Activated naive CD8-positive, alpha-beta T cell treated with anti-CD3 and anti-CD28 coated beads, Interleukin-2, amount 50 U/mL, for 16 hours (primary cell): ENCODE data around the gene B3GAT3.
A peak's percentile ranks its signal among the peaks of the same experiment; 100 is the strongest.
"Not testable (repeated sequence)": the region's sequence is repeated elsewhere in the genome, so short reads cannot be mapped to it uniquely, and the experiment has no call there.

Experiments used
- DNase-seq: peaks from one replicate; pipeline ENCODE4 v3.0.0-alpha.2; 2020; ENCODE audit warnings: low read depth, low spot score

B3GAT3 gene

DNA sequence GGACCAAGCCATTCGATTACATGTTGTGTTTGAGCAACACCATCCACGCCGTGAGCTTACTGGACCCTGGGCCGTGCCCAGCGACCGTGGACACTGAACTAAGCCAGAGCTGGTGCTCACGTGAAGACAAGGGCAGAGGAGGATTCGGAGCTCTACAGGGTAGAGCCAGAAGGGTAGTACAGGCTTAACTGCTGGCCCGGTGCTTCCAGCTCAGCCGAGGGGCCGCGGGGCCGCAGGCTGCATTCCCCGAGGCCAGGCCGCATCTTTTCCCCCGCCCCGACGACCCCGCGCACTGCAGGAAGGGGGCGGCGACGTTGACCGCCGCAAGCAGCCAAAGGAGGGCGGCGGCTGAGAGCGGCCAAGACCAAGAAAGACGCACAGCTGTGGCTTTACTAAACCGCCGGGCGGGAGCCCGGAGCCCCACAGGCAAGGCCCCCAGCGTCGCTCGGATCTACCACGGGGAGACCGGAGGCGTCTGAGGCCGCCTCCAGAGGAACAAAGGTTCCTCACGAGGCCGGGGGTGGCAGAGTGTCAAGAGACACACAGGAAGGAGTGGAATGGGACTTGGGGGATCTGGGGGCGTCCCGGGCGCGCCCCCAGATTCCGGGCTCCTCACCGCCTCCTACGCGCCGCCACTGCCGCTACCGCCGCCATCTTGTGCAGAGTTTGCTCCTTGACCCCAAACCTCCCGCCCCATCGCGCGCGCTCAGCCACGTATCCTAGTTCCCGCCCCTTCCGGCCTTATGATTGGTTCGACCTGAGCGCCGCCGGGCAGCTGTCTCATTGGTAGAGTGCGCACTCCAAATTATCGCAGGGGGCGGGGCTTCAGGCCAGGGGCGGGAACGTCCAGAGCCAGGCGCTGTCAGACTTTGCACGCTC, 24.4 kb upstream of the B3GAT3 start, which contains the start of gene GANAB:
Gene GANAB (minus strand): TSS at position 668 of the 879 bp plus-strand sequence. CDS start 14 bp downstream, at position 654.
- DNase-seq = peak; percentile 99

- no peak for DNase-seq
Measured at GRCh38 chr11:62645671-62645945, 23.8 kb upstream of the B3GAT3 start.

- no peak for DNase-seq
Measured at GRCh38 chr11:62644220-62644619, 22.4 kb upstream of the B3GAT3 start.

- no peak for DNase-seq
Measured at GRCh38 chr11:62632492-62632891, 10.7 kb upstream of the B3GAT3 start.

- DNase-seq = no peak
Measured at GRCh38 chr11:62627713-62628112, 5.9 kb upstream of the B3GAT3 start.

GRCh38 chr11:62622476-62623089, 797 bp upstream of the B3GAT3 start:
- no peak for DNase-seq

GRCh38 chr11:62621027-62621566, 689 bp downstream of the B3GAT3 start:
- DNase-seq = no peak

- not testable (repeated sequence) for DNase-seq
Measured at GRCh38 chr11:62616957-62617356, 4.8 kb downstream of the B3GAT3 start.

DNA sequence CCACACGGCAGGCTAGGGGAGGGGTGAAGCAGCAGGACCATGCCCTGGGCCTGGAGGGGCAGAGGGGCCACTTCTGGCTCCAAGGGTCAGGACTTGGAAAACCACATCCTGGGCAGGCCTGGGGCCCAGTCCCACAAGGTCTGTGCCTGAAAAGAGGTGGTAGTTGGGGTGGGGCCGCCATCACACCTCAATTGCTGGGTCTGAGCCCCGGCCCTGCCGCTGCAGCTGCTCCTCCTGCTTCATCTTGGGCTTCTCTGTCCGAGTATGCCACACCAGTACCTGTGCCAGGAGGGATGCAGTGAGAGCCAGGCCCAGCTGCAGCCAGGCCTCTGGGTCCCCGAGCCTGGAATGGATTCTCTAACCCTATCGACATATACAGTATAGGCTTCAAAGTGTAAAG, 6.3 kb downstream of the B3GAT3 start:
- DNase-seq = no peak

DNA sequence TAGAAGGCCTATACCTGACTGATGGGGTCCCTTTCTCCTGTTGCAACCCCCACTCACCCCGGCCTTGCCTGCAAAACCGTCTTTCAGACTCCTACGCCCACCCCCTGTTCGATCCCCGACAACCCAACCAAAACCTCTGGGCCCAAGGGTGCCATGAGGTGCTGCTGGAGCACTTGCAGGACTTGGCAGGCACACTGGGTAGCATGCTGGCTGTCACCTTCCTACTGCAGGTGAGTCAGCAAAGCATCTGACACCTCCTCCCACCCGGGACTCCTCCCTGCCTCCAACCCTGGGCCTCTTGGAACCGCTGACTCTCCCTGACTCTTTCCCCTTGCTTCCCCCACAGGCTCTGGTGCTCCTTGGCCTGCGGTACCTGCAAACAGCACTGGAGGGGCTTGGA, 7.5 kb downstream of the B3GAT3 start:
- DNase-seq = no peak

DNA sequence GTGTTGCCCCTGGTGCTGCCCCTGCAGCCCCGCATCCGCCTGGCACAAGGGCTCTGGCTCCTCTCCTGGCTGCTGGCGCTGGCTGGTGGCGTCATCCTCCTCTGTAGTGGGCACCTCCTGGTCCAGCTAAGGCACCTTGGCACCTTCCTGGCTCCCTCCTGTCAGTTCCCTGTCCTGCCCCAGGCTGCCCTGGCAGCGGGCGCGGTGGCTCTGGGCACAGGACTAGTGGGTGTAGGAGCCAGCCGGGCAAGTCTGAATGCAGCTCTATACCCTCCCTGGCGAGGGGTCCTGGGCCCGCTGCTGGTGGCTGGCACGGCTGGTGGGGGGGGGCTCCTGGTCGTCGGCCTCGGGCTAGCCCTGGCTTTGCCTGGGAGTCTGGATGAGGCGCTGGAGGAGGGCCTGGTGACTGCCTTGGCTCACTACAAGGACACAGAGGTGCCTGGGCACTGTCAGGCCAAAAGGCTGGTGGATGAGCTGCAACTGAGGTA, 8.5 kb downstream of the B3GAT3 start:
- DNase-seq = no peak

- DNase-seq = peak; percentile 80
Measured at GRCh38 chr11:62612366-62613290, 9.2 kb downstream of the B3GAT3 start, which contains the start of the genes EML3 and ROM1. Gene EML3, minus strand, starts transcription at chr11:62612775. Its CDS starts 318 bp downstream, at chr11:62612457. Gene ROM1, plus strand, starts transcription at chr11:62613257. Its CDS starts 25 bp downstream, at chr11:62613282.

GRCh38 chr11:62611705-62612365, 10.0 kb downstream of the B3GAT3 start:
- DNase-seq = no peak

DNA sequence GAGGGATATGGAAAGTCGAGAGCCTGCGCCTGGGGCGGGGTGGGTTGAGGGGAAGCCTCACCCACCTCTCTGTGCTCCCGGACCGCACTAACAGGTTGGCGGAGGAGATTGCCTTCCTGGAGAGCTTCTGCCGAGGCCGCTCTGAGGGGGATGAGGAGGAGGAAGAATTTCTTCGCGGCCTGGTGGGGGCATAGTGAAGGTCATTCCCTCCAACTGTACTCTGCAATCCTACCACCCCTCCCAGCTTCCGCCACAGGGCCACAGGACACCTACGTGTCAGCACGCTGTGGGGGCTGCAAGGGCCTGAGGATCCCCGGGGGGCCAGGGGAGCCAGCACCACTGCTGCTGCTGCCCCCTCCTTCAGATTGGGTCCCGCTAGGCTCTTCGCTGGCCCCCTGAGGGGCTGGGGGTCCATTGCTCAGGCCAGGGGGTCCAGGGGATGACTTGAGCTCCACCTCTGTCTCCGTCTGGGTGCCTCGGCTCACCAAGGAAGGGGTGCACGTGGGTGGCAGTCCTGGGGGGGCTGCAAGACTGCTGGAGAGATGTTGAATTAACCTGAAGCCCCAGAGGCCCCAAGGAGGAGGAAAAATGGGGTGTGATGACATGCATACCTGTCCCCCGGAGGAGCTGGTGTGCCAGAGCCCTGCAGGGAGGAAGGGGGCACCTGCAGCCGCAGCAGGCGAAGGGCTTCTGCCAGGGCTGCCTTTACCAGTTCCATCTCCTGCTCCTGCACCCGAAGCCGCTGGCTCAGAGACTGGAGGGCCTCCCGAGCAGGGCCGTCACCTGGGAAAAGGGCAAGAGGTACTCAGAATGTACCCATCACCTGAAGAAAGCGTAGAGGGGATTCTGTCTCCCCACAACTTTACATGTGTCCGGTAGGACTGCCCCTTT, 10.7 kb downstream of the B3GAT3 start:
- DNase-seq = no peak

DNA sequence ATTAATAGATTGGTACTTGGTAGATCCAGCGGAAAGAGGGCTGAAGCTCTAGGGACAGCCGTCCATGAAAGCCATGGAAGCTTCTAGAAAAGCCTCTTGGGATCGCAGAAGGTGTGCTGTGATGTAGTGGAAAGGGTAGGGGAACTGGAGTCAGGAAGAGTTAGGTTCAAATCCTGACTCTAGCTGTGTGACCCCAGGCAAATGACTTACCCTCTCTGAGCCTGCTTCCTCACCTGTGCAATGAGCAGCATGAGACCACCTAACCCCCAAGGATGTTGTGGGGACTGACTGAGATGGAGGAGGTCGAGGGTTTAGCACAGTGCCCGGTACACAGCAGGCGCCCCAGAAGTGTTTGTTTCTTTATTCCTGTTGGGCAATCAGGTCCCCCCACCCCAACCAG, 11.4 kb downstream of the B3GAT3 start:
- DNase-seq = no peak

DNA sequence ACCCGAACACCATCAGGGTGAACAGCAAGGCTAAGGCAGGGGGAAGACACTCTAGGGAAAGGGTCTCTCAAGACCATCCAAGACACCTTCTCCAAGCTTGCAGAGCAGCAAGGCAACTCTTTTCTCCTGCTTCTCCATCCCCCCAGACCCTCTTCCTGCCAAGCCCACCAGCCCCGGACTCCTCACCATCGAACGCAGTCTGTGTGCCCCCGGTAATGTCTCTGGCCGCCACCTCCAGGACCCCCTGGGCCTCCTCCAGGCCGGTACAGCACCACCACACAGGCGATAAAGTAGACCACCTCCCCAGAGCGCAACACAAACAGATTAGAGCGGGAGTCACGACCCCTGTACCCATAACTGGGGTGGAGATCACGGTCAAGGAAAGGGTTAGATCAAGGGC, 13.0 kb downstream of the B3GAT3 start:
- DNase-seq = no peak

DNA sequence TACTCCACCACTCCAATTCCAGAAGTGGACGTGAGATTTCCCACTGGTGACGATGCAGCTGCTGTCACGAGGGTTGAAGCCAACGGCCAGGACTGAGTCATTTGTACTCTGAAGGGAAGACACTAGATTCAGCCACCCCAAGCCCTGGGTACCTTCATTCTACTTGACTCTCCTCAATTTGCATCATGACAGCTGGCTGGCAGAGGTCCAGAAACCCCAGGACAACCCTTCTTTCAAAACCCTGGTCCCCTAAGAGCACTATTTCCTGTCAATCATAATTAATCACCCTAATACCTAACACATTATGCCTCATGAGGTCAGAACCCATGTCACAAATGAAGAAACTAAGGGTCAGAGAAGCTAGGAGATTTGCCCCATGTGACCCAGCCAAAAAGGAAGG, 14.1 kb downstream of the B3GAT3 start:
- DNase-seq = no peak

DNA sequence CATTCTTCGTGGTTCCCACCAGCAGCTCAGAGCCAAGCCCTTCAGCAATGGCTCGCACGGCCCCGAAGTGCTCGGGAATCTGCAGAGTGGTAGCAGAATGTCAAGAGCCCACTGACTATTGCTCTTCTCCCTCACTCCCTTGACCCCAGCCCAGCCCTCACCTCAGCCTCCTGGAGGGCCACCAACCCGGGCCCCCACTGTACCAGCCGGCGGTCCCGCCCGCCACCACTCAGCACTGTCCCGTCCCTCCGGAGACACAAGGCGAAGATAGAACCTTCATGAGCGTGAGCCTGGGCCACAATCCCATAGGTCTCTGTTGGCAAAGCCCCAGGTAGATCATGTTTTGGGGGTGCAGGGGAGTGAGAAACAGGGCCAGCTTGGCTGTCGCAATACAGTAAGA, 15.9 kb downstream of the B3GAT3 start:
- DNase-seq = no peak

DNA sequence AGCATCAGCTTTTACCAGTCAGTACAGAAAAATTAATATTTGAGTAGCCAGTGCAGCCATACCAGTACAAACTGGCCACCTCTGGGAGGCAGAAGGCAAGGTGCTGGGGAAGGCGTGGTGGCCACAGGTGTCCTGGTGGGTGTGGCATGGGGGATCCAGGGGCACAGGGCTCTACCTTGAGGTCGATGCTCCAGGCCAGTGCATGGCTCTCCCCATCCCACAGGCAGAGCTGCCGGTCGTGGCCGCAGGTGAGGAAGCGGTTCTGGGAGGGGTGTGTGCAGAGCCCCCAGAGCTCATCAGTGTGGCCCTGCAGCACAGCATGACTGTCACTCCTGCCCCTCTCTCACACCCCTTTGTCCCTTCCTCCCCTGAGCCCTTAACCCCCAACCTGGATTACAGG, 16.3 kb downstream of the B3GAT3 start:
- no peak for DNase-seq
